ENCODE results near the gene ASAP2.

- TF ChIP-seq EZH2 (IDR thresholded peaks at IDR 0.05; ENCODE audit: borderline replicate concordance, low read length) (no peak), CTCF (conservative IDR thresholded peaks at IDR 0.05 in 1 of 2, IDR thresholded peaks at IDR 0.05 in 1 of 2; ENCODE audit: extremely low read depth in 1 of 2, insufficient read depth in 1 of 2, low read depth in 1 of 2, low read length in 2 of 2) (no peak)
These were observed 129.6 kb downstream of the ASAP2 start for GRCh38 chr2:9336241-9336575.
